AG09309 (cell line): ENCODE results near the gene SYCP3.
A peak's percentile ranks its signal among the peaks of the same experiment; 100 is the strongest.

Experiments used
- DNase-seq: peaks from one replicate; pipeline ENCODE4 v3.0.0-alpha.2; 2010; ENCODE audit warnings: low read depth
- H3K4me3 ChIP-seq: 2 replicates; pipeline ENCODE4 v1.5.1; 2011; ENCODE audit warnings: mild to moderate bottlenecking, low read depth, low read length, moderate library complexity; ENCODE audit not compliant: control insufficient read depth
- TF ChIP-seq, protein P1 (sequence below): IDR thresholded peaks from 2 replicates; pipeline ENCODE4 v1.5.1; 2011; ENCODE audit warnings: mild to moderate bottlenecking, low read depth, low read length, inconsistent platforms; ENCODE audit not compliant: insufficient read depth, control insufficient read depth; ENCODE audit errors: missing control alignments

The SYCP3 gene

DNA sequence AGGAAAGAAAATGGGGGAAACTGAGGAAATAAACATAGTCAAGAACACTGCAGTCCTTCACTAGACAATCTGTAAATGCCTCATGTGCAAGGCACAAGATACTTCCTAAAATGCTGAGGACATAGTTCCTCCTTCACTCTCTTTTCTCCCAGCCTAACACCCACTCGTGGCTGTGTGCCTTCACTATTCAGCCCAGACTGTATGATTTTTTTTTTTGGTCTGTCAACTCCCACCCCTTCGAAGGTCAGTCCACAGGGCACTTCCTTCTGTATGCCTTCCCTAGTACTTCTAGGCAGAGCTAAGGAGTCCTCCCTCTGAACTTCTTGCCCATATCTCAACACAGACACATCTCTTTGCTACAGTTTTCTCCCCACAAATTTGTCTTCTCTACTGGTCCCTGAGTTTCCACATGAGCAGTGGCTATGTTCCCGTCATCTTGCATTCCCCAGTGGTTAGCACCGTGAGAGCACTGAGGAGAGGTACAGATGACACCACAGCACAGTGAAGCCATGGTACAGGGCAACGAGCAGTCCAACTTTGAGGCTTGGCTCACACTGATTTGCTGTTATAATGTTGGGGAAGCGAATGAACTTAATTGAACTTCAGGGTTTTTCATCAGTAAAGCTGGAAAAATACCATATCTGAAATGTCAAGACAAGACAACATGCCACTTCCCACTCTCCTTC is 24.1 kb upstream of the SYCP3 start:
- no peak overlapping the region for H3K4me3 ChIP-seq
- TF ChIP-seq, protein P1, sequence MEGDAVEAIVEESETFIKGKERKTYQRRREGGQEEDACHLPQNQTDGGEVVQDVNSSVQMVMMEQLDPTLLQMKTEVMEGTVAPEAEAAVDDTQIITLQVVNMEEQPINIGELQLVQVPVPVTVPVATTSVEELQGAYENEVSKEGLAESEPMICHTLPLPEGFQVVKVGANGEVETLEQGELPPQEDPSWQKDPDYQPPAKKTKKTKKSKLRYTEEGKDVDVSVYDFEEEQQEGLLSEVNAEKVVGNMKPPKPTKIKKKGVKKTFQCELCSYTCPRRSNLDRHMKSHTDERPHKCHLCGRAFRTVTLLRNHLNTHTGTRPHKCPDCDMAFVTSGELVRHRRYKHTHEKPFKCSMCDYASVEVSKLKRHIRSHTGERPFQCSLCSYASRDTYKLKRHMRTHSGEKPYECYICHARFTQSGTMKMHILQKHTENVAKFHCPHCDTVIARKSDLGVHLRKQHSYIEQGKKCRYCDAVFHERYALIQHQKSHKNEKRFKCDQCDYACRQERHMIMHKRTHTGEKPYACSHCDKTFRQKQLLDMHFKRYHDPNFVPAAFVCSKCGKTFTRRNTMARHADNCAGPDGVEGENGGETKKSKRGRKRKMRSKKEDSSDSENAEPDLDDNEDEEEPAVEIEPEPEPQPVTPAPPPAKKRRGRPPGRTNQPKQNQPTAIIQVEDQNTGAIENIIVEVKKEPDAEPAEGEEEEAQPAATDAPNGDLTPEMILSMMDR, result no peak
- no peak for DNase-seq

DNA sequence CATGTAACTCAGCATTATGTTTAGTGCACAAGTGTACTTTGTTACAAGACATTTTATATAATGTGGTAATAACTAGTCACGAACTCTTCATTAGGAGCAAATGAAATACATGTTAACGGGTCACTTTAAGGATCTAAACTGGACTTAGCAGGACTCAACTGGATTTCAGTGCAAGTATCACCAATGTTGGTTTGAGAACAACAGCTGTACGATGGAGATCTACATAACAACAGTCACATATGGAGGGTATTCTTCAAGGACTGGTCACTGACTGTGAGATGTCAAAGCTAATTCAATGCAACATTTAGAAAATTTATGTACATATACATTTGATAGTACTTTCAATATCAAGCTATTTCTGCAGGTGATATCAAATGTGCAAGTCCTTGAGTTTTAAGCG is 22.5 kb upstream of the SYCP3 start:
- DNase-seq, result no peak
- H3K4me3 ChIP-seq, result no peak overlapping the region
- TF ChIP-seq, protein P1, result no peak

DNA sequence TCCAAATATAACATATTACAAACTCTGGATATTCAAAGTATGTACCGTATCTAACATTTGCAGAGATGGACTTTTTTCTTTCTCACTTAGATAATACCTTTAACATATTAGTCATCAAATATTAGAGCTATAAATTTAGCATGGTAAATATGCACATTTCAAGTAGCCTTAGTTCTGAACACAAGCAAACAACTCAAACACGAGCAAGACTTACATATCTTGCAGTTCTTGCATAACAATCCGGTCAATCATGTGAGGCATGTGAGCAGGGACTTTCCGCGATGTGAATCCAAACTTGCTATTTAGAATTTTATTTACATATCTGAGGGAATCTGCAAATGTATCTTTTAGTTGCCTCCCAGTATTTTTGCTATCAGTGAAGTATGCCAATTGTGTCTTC is 22.1 kb upstream of the SYCP3 start:
- no peak overlapping the region for H3K4me3 ChIP-seq
- TF ChIP-seq, protein P1, result no peak
- no peak for DNase-seq

DNA sequence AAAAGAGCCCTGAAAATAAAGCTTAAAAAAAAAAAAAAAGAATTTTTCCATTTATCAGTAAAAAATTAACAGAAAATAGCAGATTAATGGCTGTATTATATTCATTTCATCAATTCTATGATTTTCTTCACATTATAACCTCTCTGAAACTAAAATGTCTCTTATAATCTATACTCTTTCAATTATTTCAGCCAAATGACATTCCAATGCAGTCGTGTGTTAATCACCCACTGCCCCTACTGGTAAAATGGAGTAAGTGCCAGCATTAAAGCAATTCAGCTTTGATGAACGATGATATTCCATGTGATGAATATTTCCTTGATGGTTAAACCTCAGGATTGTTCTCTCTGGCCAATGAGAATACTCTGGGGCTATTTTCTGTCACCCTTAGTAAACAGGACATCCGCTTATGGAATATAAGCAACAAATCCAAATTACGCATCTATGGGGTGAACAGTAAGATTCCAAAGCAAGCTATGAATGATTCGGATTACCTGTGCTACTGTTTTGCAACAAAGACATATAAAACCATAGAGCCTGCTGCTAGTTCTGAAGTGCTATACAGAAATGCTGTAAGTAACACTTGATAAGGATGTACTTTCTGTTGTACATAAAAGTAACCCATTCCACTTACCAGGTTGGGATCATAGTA is 20.3 kb upstream of the SYCP3 start:
- TF ChIP-seq, protein P1, result peak; percentile 75
- no peak for DNase-seq
- H3K4me3 ChIP-seq, result no peak overlapping the region

DNA sequence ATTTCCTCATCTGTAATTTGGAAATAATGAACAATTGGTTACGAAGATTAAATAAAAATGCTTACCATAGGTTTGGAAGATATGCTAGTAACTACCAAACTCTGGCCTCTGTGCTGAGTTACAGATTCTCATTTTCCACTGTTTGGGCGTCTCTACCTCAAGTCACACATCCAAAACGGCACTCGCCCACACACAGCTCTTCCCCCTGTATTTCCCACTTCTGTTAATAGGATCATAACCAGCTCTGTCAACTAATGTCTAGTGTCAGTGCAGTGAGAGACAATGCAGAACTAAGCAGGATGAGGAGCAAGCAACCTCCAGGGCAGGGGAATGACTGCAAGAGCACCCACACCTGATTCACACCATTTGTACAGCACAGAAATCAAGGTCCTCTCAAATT is 10.9 kb upstream of the SYCP3 start:
- no peak for DNase-seq
- TF ChIP-seq, protein P1, result no peak
- no peak overlapping the region for H3K4me3 ChIP-seq

DNA sequence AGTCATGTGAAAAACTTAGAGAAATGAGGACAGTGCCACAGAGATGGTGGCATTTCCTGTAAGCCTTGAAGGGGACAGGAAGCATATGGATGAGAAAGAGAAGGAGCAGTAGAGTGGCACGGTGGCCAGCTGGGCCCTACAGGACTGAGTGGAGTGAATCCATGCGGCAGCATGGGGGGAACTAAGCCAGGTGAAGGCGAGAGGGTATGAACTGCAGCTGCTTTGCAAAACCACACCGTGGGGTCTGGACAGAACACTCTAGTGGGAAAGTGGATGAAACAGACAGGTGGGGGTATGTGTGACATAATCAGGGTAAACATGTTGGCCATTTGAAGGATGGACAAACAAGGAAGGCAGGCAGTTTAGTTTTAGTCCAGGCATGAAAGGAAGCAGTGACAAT is 10.4 kb upstream of the SYCP3 start:
- TF ChIP-seq, protein P1, result no peak
- no peak overlapping the region for H3K4me3 ChIP-seq
- DNase-seq, result no peak
